Muscle layer of colon (tissue), 2 donors: ENCODE measurements around the gene TMCC3.
A peak's percentile ranks its signal among the peaks of the same experiment; 100 is the strongest.

Experiments
- H3K27ac ChIP-seq: one replicate; pipeline ENCODE4 v1.7.0; 2013; ENCODE audit warnings: low read depth, mild to moderate bottlenecking, low read length, moderate library complexity
- H3K27me3 ChIP-seq, 2 donors: one replicate each; pipeline ENCODE4 v1.7.0; 2013; ENCODE audit warnings: low read length in 2 of 2, mild to moderate bottlenecking in 2 of 2; ENCODE audit not compliant: insufficient read depth in 2 of 2, control insufficient read depth in 1 of 2
- H3K36me3 ChIP-seq: one replicate; pipeline ENCODE4 v1.7.0; 2013; ENCODE audit warnings: mild to moderate bottlenecking, low read length; ENCODE audit not compliant: insufficient read depth
- H3K4me1 ChIP-seq: one replicate; pipeline ENCODE4 v1.7.0; 2013; ENCODE audit warnings: mild to moderate bottlenecking, low read length; ENCODE audit not compliant: insufficient read depth
- H3K4me3 ChIP-seq, 2 donors: one replicate each; pipeline ENCODE4 v1.7.0; 2013; ENCODE audit warnings: low read length in 2 of 2, low read depth in 1 of 2, mild to moderate bottlenecking in 1 of 2, moderate library complexity in 1 of 2
- H3K9ac ChIP-seq: one replicate; pipeline ENCODE4 v1.7.0; 2013; ENCODE audit warnings: low read length
- H3K9me3 ChIP-seq: one replicate; pipeline ENCODE4 v1.7.0; 2013; ENCODE audit warnings: mild to moderate bottlenecking, low read length
- donor health status: abdominal sarcoma.
- donor health status: Adenocarcinoma of cecum.

TMCC3 gene

DNA sequence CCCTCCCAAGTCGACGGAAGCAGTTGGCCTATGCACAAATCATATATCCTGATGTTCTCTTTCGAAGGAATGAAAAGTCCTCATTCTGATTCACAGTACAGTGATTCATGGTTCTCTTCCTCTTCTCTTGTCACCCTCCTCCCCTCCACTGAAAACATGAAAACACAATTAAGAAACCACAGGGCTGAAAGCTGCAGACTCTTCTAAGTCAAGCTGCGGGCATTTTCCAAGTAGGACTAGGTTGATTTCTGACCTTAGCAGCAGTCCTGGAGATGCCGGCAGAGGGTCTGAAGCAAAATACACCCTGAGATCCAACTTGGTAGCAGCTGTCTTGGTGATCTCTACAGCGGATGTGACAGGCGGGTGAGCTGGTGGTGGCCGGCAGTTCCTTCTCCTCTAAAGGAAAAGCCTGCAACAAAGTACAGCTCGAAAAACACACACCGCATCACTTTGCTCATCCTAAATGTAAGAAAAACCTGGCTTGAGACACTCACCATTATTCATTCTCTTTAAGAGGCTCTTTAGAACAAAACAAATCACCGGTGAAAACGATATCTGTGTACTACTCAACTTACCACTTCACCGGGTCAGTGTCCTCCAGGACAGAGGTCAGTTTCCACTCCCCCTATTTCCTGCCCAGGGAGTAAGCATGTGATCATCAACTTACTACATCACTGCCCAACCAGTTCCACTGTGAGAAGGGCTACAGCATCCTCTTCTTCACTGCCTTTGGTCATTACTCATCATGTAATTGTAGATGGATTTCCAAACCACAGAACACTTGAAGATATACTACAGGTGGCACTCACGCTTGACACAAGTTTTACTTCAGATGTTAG is 6.0 kb downstream of the TMCC3 start:
- Histone ChIP-seq H3K4me3 (no peak overlapping the region), H3K27ac (no peak overlapping the region), H3K27me3 (no peaks in the 10 kb centered on the region), H3K9me3 (no peaks in the 10 kb centered on the region), H3K9ac (no peak overlapping the region), H3K36me3 (no peaks in the 10 kb centered on the region), H3K4me1 (no peaks in the 10 kb centered on the region)

DNA sequence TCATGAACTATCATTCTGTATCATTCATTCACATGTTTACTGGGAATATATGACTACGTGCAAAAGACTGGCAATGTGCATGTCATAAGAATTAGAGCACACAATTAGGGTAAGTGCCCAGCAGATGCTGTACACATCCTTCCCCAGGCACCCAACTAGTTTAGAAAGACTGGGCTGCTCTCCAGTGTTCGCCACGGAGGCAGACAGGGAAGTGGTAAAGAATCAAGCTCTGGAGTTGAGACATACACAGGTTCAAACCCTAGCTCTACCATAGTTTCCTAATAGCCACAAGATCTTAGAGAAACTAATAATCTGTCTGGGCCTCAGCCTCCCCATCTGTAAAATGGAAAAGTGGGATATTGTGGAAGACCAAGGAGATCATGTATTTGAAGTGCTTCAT is 6.8 kb downstream of the TMCC3 start:
- Histone ChIP-seq H3K27ac (no peak overlapping the region), H3K4me3 (no peak overlapping the region), H3K36me3 (no peaks in the 10 kb centered on the region), H3K9me3 (no peaks in the 10 kb centered on the region), H3K4me1 (no peaks in the 10 kb centered on the region), H3K9ac (no peak overlapping the region), H3K27me3 (no peaks in the 10 kb centered on the region)

DNA sequence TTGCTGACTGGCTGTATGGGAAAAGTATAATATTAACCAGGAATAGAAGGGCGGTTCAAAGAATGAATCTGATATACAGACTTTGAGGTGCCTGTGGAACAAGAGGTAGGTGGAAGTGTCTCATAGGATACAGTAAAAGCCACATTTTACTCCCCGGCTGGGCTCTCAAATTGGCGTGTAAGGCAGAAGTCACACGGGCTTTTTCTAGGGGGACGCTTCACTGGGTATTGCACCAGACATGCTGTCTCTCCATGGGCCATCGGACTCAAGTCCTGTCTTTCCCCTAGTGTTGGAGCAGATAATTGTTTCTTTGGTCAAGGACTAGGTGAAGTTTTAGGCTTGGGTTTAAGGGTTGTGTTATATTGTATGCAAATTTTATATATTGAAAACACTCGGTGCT is 9.1 kb downstream of the TMCC3 start:
- Histone ChIP-seq H3K9ac (no peak overlapping the region), H3K4me3 (no peak overlapping the region), H3K4me1 (no peaks in the 10 kb centered on the region), H3K27me3 (no peaks in the 10 kb centered on the region), H3K27ac (no peak overlapping the region), H3K9me3 (no peaks in the 10 kb centered on the region), H3K36me3 (no peaks in the 10 kb centered on the region)

DNA sequence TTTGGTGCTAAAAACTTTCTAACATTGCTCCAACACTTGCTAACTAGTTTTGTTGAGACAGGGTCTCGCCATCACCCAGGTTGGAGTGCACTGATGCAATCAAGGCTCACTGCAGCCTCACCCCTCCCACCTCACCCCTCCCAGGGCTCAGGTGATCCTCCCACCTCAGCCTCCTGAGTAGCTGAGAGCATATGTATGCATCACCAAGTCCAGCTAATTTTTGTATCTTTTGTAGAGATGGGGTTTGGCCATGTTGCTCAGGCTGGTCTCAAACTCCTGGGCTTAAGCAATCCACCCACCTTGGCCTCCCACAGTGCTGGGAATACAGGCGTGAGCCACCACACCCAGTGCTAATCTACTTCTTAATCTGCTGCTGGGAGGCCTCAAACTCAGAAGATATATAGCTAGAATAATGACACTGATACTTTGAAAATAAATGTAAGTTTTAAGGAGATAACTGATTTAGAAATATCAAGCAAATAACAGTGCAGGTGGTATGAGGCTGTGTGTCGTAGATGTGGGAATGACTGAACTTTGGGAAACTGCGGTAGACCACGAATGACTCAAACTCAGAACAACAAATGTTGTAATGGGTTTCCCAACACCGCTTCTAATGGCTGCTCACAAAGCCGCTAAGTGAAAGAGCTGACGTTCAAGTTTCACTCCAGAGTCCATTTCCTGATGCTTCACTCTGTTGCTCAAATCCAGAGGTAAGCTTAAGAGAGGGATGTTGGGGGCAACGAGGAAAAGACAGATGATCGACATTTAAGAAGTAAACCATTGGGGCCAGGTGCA is 10.0 kb downstream of the TMCC3 start:
- no peak overlapping the region for H3K9ac ChIP-seq
- H3K9me3 ChIP-seq = no peaks in the 10 kb centered on the region
- no peaks in the 10 kb centered on the region for H3K27me3 ChIP-seq
- no peaks in the 10 kb centered on the region for H3K36me3 ChIP-seq
- H3K27ac ChIP-seq = no peak overlapping the region
- H3K4me1 ChIP-seq = no peaks in the 10 kb centered on the region
- H3K4me3 ChIP-seq = no peak overlapping the region

DNA sequence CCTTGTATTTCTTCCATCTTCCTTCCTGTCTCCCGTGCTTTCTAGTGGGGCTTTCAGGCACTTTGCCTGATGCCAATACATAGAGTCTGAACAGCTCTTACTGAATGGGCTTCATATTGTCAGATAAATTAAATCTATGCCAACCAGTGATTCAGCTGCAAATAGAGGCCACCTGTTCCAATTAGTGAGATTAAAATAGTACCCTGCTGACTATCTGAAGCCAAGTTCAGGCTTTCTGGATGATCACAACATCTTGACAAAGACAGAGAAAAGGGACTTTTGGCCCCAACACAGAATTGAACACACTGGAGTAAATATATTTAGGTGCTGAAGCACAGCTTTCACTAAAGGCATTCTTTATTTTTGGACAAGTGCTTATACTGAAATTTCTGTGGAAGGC is 11.8 kb downstream of the TMCC3 start:
- Histone ChIP-seq H3K4me3 (no peak overlapping the region), H3K27ac (no peak overlapping the region), H3K27me3 (no peaks in the 10 kb centered on the region), H3K36me3 (no peaks in the 10 kb centered on the region), H3K4me1 (no peaks in the 10 kb centered on the region), H3K9me3 (no peaks in the 10 kb centered on the region), H3K9ac (no peak overlapping the region)

DNA sequence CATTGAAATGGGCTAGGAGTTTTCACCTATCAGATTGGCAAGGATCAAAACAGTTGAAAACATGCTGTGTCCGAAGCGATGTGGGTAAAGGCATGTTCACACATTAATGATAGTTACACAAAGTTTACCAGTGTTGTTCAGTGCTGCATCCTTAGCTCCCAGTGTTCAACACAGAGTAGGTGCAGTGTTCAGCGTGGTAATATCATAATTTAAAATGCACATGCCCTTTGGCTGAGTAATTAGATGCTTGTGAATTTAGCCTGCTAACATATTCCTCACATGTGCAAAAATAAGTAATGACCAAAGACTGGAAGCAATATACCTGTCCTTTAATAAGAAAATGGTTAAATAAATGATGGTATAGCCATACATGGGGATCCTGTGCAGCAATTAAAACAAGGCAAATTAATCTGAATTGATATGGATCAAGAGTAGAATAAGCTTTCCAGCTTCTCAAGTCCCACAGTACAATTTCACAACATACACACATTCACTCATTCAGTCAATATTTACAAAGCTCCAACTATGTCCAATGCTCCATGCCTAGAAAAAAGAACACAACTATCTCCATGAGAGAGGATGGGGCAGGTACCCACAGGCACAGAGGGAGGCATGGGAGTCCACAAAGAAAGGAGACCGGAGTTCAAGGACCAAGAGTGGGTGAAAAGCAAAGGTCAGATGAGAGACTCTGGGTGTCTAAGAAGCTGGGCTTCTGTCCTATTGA is 12.8 kb downstream of the TMCC3 start:
- Histone ChIP-seq H3K27me3 (no peaks in the 10 kb centered on the region), H3K36me3 (no peaks in the 10 kb centered on the region), H3K27ac (no peak overlapping the region), H3K4me3 (no peak overlapping the region), H3K4me1 (no peaks in the 10 kb centered on the region), H3K9me3 (no peaks in the 10 kb centered on the region), H3K9ac (no peak overlapping the region)

DNA sequence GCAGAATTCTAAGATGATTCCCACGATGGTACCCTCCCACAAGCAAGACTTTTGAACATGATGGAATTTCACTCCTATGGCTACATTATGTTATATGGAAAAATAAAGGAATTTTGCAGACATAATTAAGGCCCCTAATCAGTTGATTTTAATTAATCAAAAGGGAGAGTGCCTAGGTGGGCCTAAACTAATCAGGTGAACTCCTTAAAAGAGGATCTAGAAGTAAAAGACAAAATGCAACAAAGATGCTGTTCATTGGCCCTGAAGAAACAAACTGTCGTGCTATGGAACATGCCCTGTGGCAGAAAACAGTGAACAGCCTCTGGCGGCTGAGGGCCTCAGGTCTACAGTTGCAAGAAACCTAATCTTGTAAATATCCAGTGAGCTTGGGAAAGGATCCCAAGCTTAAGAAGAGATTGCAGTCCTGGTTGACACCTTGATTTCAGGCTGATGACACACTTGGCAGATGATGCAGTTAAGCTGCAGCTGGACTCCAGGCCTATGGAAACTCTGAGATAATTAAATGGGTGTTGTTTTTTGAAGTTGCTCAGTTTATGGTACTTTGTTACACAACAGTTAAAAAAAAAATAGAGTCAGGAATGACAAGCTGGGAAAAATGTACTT is 13.8 kb downstream of the TMCC3 start:
- no peaks in the 10 kb centered on the region for H3K27me3 ChIP-seq
- no peak overlapping the region for H3K9ac ChIP-seq
- no peak overlapping the region for H3K4me3 ChIP-seq
- no peak overlapping the region for H3K27ac ChIP-seq
- no peaks in the 10 kb centered on the region for H3K4me1 ChIP-seq
- no peaks in the 10 kb centered on the region for H3K9me3 ChIP-seq
- H3K36me3 ChIP-seq = no peaks in the 10 kb centered on the region

DNA sequence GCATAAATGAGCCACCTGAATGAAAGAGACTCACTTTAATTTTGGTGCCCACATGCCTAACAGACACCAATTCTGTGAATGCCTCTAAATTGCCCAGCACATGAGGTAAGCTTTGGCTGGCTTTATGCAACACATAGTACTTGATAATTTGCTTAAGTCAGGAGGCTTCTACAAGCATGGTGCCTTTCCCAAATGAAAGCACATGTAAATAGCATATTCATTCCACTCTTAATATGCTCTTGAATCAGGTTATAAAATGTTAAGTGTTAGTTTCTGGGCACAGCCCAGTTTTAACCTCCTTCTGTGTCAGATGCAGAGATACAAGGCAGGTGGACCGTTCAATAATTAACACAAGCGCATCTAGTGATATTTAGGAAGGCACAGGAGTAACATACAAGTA is 15.6 kb downstream of the TMCC3 start:
- H3K27ac ChIP-seq = no peak overlapping the region
- no peaks in the 10 kb centered on the region for H3K4me1 ChIP-seq
- H3K9me3 ChIP-seq = no peaks in the 10 kb centered on the region
- H3K9ac ChIP-seq = no peak overlapping the region
- no peaks in the 10 kb centered on the region for H3K36me3 ChIP-seq
- no peaks in the 10 kb centered on the region for H3K27me3 ChIP-seq
- H3K4me3 ChIP-seq = peak overlapping the region in 1 of 2 donors; percentile 7

DNA sequence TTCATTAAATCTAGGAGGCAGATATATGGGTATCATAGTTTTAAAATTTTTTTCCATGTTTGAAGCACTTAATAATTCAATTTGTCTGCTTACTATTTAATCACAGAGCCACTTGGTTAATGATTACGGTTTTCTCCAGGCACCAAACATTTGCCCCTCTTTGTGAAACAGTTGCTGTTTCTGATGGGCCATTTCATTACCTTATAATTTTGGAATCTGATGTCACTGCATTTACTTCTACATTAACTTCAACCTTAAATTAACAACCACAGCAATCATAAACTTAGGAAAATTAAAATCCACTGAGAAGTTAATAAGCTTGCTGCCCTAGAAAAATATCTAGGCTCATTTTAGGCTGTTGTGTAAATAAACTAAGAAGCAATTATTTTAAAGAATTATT is 17.0 kb downstream of the TMCC3 start:
- H3K27me3 ChIP-seq = no peaks in the 10 kb centered on the region
- no peak overlapping the region for H3K27ac ChIP-seq
- no peaks in the 10 kb centered on the region for H3K36me3 ChIP-seq
- H3K9ac ChIP-seq = no peak overlapping the region
- no peak overlapping the region for H3K4me3 ChIP-seq
- no peaks in the 10 kb centered on the region for H3K9me3 ChIP-seq
- H3K4me1 ChIP-seq = no peaks in the 10 kb centered on the region

DNA sequence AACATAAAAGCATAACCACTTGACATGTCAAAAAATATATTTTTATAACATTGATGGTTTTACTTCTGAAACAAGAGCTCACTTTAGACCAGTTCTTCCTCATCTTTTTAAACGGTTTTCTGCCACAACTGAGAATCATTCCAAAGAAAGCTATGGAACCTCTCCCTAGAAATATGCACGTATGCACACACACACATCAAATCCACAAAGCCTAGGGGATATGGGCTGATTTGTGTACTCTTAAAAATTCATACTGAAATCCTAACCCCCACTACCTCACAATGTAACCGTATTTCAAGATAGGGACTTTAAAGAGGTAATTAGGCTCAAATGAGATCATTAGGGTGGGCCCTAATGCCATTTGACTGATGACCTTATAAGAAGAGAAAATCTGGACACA is 19.3 kb downstream of the TMCC3 start:
- Histone ChIP-seq H3K27me3 (no peaks in the 10 kb centered on the region), H3K4me1 (no peaks in the 10 kb centered on the region), H3K9ac (no peak overlapping the region), H3K36me3 (no peaks in the 10 kb centered on the region), H3K27ac (no peak overlapping the region), H3K4me3 (no peak overlapping the region), H3K9me3 (no peaks in the 10 kb centered on the region)

DNA sequence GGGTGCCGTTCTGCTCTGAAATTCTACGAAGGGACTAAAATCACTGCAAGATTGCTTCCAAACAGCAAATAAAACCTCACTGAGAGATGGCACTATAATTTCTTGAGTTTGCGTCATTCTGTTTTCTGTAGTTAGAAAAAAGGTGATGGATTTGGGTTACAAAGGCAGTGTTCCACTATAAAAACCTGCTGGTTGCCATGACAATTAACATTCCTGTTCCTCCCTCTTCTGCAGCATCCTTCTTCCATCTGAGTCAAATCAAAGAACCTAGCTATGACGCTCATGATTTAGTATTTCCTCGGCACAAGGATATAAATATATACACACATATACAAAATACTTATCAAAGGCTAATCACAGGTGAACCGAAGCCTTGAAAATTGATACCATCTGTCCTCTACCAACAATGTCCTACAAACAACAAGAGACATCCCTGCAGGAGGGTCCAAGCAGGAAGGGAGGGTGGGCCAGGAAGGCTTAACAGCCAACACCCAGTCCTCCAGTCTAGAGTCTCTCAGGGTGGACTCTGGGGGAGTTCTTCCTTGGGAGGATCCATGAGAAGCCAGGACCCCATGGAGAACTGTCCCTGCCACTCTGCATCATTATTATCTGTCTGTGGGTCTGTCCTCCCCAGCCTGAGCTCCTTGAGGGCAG is 21.4 kb downstream of the TMCC3 start:
- H3K4me3 ChIP-seq = no peak overlapping the region
- no peak overlapping the region for H3K27ac ChIP-seq
- no peaks in the 10 kb centered on the region for H3K27me3 ChIP-seq
- H3K4me1 ChIP-seq = no peaks in the 10 kb centered on the region
- H3K9me3 ChIP-seq = no peaks in the 10 kb centered on the region
- H3K9ac ChIP-seq = no peak overlapping the region
- H3K36me3 ChIP-seq = no peaks in the 10 kb centered on the region
